Fibroblast of the aortic adventitia (primary cell): Measurements from ENCODE around the gene PFKFB3. TPM values are rescaled to one million over a fixed set of nuclear protein-coding genes. Genes with fewer than 3 reads are reported as not detected.
"Not testable (repeated sequence)": the region's sequence is repeated elsewhere in the genome, so short reads cannot be mapped to it uniquely, and the experiment has no call there.

Source experiments
- DNase-seq: peaks from one replicate; pipeline ENCODE4 v3.0.0-alpha.2; 2010; ENCODE audit warnings: low read depth
- H3K4me3 ChIP-seq: 2 replicates; pipeline ENCODE4 v1.5.1; 2011; ENCODE audit warnings: low read depth, mild to moderate bottlenecking, control low read depth, low read length, moderate library complexity
- total RNA-seq: library from RNA; depleted of rRNA; stranded (reverse); fragments of >200 nt; gene quantifications from 2 replicates; pipeline ENCODE4 v1.2.3, GENCODE V29; 2012; ENCODE audit warnings: low replicate concordance
- TF ChIP-seq, protein P1 (sequence below): IDR thresholded peaks from 2 replicates; pipeline ENCODE4 v1.5.1; 2011; ENCODE audit warnings: mild to moderate bottlenecking, low read length, control low read depth, inconsistent platforms; ENCODE audit not compliant: insufficient read depth

The PFKFB3 gene
- total RNA-seq, 1 donor, result 23.0 TPM

DNA sequence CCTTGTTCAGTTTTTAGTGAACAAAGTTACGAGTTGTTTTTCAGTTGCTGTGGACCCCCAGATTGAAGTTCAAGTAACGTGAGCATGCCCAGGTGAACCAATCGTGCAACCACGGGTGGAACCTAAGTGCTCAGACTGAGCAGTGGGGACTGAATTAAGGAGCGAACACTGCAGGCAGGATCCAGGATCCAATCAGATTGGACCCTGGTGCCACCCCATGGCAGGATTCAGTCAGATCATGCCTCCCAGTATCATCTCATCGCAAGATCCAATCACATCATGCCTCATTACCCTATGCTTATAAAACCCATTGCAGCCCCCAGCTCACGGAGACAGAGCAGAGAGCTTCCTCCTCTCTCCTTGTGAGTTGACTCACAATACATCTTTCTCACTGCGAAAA, 80.9 kb downstream of the PFKFB3 start:
- DNase-seq, result no peak
- no peak overlapping the region for H3K4me3 ChIP-seq
- TF ChIP-seq, protein P1, sequence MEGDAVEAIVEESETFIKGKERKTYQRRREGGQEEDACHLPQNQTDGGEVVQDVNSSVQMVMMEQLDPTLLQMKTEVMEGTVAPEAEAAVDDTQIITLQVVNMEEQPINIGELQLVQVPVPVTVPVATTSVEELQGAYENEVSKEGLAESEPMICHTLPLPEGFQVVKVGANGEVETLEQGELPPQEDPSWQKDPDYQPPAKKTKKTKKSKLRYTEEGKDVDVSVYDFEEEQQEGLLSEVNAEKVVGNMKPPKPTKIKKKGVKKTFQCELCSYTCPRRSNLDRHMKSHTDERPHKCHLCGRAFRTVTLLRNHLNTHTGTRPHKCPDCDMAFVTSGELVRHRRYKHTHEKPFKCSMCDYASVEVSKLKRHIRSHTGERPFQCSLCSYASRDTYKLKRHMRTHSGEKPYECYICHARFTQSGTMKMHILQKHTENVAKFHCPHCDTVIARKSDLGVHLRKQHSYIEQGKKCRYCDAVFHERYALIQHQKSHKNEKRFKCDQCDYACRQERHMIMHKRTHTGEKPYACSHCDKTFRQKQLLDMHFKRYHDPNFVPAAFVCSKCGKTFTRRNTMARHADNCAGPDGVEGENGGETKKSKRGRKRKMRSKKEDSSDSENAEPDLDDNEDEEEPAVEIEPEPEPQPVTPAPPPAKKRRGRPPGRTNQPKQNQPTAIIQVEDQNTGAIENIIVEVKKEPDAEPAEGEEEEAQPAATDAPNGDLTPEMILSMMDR, result no peak

GRCh38 chr10:6290621-6291020, 87.9 kb downstream of the PFKFB3 start:
- not testable (repeated sequence) for H3K4me3 ChIP-seq
- peak; percentile 20 for DNase-seq

- TF ChIP-seq, protein P1, result no peak
- H3K4me3 ChIP-seq, result no peak overlapping the region
- no peak for DNase-seq
These were observed 90.0 kb downstream of the PFKFB3 start for GRCh38 chr10:6292741-6293151.

- not testable (repeated sequence) for DNase-seq, H3K4me3 ChIP-seq
These were observed 93.7 kb downstream of the PFKFB3 start for GRCh38 chr10:6296425-6296824.

DNA sequence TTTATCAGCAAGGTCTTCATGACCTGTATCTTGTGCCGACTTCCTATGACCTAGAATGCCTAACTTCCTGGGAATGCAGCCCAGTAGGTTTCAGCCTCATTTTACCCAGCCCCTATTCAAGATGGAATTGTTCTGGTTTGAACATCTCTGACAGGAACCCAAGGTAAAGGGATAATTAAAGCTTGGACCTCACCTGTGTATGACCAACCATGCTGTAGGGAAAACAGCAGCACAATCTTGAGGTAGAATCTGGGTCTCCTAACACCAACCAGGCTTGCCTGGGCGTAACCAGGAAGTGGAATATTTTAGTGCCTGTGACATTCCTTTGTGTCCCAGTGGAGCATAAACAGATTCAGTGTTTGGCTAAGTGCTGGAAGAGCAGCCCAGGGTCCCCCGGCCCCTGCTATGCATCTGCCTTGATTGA, 94.1 kb downstream of the PFKFB3 start:
- TF ChIP-seq, protein P1, result no peak
- DNase-seq, result no peak

DNA sequence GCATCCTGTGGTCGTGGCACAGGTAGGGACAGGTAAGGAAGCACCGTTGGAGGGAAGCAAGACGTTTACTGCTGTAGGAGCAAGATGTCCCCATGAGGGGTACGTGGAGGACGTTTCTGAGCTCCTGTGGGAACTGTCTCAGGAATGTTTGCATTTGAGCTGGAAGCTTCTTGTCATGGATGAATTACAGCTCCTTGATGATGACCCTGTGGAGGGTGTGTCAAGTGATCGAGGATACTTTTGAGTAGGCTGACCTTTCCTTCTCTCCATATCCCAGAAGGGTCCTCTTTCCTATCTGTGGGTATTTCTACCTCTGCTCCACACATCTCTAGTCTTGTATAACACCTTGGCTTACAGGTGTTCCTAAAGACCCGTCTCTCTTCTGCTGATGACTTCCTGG, 94.8 kb downstream of the PFKFB3 start:
- TF ChIP-seq, protein P1, result no peak
- DNase-seq, result no peak
- H3K4me3 ChIP-seq, result no peak overlapping the region

More for the DNA sequence above, 94.1 kb downstream of the PFKFB3 start:
- no peak overlapping the region for H3K4me3 ChIP-seq

DNA sequence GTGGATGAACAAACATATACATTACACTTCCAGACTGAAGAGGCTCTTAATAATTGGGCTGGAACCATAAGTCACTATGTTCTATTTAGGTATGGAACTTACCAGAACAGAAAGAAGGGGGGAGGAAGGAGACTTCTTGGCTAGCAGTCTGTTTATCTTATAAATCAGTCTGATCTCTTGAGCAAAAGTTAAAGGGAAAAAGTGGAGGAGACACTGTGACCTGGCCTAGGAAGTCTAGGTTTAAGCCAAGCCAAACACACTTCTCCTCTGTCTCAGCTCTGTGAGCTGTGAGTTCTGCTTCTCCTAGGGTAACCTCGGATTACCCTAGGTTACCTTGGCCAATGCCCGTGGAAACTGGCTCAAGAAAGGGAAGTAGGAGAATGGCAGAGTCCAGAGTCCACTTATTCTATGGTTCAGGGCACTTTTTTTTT, 95.2 kb downstream of the PFKFB3 start:
- peak; percentile 59 for DNase-seq
- TF ChIP-seq, protein P1, result no peak
- no peak overlapping the region for H3K4me3 ChIP-seq

GRCh38 chr10:6298428-6298827, 95.7 kb downstream of the PFKFB3 start:
- TF ChIP-seq, protein P1, result no peak
- no peak for DNase-seq
- H3K4me3 ChIP-seq, result no peak overlapping the region
